ENCODE measurements around the gene TAPBPL.
"Not testable (repeated sequence)": the region's sequence is repeated elsewhere in the genome, so short reads cannot be mapped to it uniquely, and the experiment has no call there.

The TAPBPL gene

GRCh38 chr12:6451348-6452244, at the start of gene TAPBPL:
Gene TAPBPL, plus strand, starts transcription at chr12:6452042. Its CDS starts 207 bp downstream, at chr12:6452249.
- DNase-seq (ENCODE audit: low read depth in 2 of 2): peak; percentile 58 to 61

- DNase-seq (ENCODE audit: low read depth in 2 of 2): no peak
Measured at GRCh38 chr12:6404390-6404789, 47.5 kb upstream of the TAPBPL start.

- DNase-seq (ENCODE audit: low read depth in 2 of 2): no peak
Measured at GRCh38 chr12:6405963-6406362, 45.9 kb upstream of the TAPBPL start.

GRCh38 chr12:6407236-6407954, 44.4 kb upstream of the TAPBPL start:
- no peak for DNase-seq (ENCODE audit: low read depth in 2 of 2)

- DNase-seq (ENCODE audit: low read depth in 2 of 2): no peak
Measured at GRCh38 chr12:6416596-6416995, 35.2 kb upstream of the TAPBPL start.

- no peak for DNase-seq (ENCODE audit: low read depth in 2 of 2)
Measured at GRCh38 chr12:6418796-6419195, 33.0 kb upstream of the TAPBPL start.

GRCh38 chr12:6420364-6420763, 31.5 kb upstream of the TAPBPL start:
- DNase-seq (ENCODE audit: low read depth in 2 of 2): no peak

GRCh38 chr12:6423267-6424007, 28.4 kb upstream of the TAPBPL start:
- peak; percentile 79 to 82 for DNase-seq (ENCODE audit: low read depth in 2 of 2)

- no peak for DNase-seq (ENCODE audit: low read depth in 2 of 2)
Measured at GRCh38 chr12:6424008-6424347, 27.9 kb upstream of the TAPBPL start.

GRCh38 chr12:6424866-6425265, 27.0 kb upstream of the TAPBPL start:
- DNase-seq (ENCODE audit: low read depth in 2 of 2): no peak

GRCh38 chr12:6425590-6426531, 26.0 kb upstream of the TAPBPL start:
- no peak for DNase-seq (ENCODE audit: low read depth in 2 of 2)

- no peak for DNase-seq (ENCODE audit: low read depth in 2 of 2)
Measured at GRCh38 chr12:6426882-6427671, 24.8 kb upstream of the TAPBPL start.

- DNase-seq (ENCODE audit: low read depth in 2 of 2): not testable (repeated sequence)
Measured at GRCh38 chr12:6427796-6428195, 24.0 kb upstream of the TAPBPL start.

- no peak for DNase-seq (ENCODE audit: low read depth in 2 of 2)
Measured at GRCh38 chr12:6428326-6428725, 23.5 kb upstream of the TAPBPL start.

- DNase-seq (ENCODE audit: low read depth in 2 of 2): peak; percentile 83 to 85
Measured at GRCh38 chr12:6430124-6430989, 21.5 kb upstream of the TAPBPL start.

GRCh38 chr12:6432991-6433390, 18.9 kb upstream of the TAPBPL start:
- no peak for DNase-seq (ENCODE audit: low read depth in 2 of 2)

- no peak for DNase-seq (ENCODE audit: low read depth in 2 of 2)
Measured at GRCh38 chr12:6434205-6435140, 17.4 kb upstream of the TAPBPL start.
